GM18517 (cell line): ENCODE results near the gene LRRN4CL.
A peak's percentile ranks its signal among the peaks of the same experiment; 100 is the strongest.
"Not testable (repeated sequence)": the region's sequence is repeated elsewhere in the genome, so short reads cannot be mapped to it uniquely, and the experiment has no call there.

ENCODE experiments used
- ATAC-seq: cut with Tn5 transposase; IDR thresholded peaks from one replicate; pipeline ENCODE4 v1.9.1; 2021; ENCODE audit warnings: mild to moderate bottlenecking, moderate library complexity; ENCODE audit not compliant: unreplicated experiment

The LRRN4CL gene

DNA sequence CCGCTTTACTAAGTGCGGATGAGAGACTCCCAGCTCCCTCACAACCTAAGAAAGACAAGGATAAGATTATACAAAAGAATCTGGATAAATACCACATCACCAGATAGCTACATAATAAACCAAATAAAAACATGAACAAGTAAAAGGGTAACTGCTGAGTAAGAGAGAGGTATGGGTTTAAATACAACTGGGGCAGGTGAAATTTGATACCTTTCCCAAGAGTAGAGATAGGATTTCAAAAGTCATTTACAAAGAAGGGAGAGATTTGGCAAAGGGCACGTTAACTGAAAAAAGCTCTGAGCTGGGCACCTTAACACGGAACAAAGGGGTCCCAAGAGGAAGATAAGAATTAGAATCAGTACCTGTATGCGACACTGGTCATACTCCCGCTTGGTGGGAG, 12.2 kb downstream of the LRRN4CL start:
- no peak for ATAC-seq

DNA sequence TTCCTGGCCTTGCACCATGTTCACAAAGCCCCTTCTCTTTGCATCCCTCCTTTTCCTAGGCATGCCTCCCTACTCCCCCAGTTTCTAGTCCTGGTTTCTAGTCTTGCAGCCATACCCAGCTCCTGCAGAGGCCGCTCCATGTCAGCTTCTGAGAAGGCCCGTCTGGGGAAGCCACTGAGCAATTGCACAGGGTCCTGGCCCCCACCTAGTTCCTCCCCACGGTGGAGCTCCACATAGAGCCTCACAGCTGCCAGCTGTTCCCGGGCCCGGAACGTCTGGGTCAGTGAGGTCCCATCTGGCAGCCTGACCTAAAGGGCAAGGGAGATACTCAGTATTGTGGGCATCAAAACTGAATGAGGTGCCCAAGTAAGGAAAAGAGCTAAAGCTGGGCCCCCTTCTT, 12.6 kb downstream of the LRRN4CL start:
- ATAC-seq, result no peak

DNA sequence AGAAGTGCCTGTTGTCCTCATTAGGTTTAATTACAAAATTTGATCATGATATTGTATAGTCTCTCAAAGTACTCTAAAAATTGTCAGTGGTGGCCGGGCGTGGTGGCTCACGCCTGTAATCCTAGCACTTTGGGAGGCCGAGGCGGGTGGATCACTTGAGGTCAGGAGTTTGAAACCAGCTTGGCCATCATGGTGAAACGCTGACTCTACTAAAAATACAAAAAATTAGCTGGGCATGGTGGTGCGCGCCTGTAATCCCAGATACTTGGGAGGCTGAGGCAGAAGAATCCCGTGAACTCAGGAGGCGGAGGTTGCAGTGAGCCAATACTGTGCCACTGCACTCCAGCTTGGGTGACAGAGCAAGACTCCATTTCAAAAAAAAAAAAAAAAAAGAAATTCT, 13.9 kb downstream of the LRRN4CL start:
- not testable (repeated sequence) for ATAC-seq

DNA sequence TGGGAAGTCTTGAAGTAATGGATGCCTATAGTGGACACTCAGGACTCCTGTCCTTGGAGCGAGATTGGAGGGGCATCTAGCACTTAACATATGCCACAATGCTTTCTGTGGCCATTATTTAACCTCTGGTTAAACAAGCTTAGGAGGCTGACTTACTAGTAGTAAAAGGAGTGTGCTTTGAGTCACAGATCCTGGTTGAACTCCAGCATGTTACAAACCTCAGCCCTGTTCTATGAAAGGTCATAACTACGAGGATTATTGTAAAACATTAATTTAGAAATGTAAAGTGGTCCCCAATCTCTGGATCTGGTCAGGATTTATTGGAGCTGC, 16.2 kb downstream of the LRRN4CL start:
- ATAC-seq, result no peak

DNA sequence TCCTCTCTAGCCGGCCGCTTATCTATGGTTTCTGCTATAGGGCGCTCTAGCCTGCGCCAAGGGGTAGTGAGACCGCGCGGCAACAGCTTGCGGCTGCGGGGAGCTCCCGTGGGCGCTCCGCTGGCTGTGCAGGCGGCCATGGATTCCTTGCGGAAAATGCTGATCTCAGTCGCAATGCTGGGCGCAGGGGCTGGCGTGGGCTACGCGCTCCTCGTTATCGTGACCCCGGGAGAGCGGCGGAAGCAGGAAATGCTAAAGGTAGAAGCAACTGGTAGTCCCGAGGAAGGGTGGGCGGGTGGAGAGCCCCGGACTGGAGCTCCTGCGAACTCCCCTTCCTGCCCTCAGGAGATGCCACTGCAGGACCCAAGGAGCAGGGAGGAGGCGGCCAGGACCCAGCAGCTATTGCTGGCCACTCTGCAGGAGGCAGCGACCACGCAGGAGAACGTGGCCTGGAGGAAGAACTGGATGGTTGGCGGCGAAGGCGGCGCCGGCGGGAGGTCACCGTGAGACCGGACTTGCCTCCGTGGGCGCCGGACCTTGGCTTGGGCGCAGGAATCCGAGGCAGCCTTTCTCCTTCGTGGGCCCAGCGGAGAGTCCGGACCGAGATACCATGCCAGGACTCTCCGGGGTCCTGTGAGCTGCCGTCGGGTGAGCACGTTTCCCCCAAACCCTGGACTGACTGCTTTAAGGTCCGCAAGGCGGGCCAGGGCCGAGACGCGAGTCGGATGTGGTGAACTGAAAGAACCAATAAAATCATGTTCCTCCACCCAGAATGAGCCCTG, 17.5 kb downstream of the LRRN4CL start, which contains the start of the genes LBHD1 and UQCC3:
TSS of gene LBHD1 (minus strand) at position 660 of the 782 bp plus-strand sequence. CDS start 2,236 bp downstream, outside the sequence.
TSS of gene UQCC3 (plus strand) at position 66 of the 782 bp plus-strand sequence. CDS start at position 139, 73 bp downstream.
- ATAC-seq, result peak; percentile 68

DNA sequence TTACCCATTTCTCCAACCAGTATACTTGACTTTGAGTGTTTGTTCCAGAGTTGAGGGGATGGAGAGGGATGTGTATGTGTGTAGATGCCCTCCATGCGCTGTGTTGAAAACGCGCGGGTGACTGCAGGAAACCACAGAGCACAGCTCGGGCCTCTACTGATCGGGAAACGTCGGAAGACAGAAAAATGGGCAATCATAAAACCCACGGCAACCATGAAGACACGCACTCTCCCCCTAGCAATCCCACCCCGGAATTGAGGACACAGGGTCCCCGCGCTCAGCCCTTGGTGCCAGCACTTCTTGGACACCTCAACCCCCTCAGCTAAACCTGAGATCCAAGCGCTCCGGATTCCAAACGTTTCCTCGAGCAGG, 18.1 kb downstream of the LRRN4CL start:
- peak; percentile 11 for ATAC-seq

DNA sequence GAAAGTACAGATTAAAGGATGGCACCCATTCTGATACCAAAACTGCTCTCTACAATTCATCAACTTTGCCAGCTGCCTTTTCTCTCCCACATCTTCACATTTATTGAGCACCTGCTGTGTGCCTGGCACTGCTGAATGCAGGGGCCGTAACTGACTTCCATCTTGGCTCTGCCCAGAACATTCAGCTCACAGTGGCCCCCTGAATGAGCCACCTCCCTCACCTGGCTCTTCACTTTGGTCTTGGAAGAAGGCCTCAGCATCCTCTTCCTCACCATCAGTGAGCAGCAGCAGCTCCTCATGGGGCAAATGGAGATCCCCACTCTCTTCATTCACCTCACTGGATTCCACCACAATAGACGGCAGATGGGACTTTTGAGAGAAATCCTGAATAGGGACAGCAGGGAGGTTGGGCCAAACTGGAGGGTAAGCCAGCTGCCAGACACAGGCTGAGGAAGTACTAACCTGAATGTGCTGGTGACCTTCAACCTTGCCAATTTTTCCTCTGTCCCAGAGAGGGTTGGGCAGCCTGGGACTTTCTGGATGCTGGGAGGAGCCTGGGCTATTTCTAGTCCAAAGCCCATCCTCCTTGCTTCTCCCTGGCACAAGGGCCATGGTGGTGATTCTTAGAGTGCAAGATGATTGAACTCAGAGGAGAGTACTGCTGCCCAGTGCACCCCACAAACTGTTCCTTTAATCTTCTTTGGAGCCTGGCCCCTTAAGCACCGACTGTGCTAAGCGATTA, 19.7 kb downstream of the LRRN4CL start:
- ATAC-seq, result no peak

DNA sequence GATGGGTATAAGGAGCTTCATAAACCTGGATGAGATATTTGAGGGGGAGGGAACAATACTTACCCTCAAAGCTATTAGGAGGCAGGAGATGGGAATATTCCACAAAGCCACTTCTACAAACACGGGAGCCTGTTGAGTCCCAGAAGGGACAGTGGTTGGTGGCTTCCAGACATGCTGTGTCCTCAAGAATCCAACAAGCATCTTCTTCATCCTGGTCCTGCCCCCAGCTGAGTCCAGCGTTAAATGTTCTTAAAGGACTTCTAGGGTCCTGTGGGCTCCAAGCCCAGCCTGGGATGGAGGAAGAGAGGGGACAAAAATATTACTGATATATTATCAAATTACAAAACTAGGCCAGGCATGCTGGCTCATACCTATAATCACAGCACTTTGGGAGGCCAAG, 21.9 kb downstream of the LRRN4CL start:
- ATAC-seq, result no peak

DNA sequence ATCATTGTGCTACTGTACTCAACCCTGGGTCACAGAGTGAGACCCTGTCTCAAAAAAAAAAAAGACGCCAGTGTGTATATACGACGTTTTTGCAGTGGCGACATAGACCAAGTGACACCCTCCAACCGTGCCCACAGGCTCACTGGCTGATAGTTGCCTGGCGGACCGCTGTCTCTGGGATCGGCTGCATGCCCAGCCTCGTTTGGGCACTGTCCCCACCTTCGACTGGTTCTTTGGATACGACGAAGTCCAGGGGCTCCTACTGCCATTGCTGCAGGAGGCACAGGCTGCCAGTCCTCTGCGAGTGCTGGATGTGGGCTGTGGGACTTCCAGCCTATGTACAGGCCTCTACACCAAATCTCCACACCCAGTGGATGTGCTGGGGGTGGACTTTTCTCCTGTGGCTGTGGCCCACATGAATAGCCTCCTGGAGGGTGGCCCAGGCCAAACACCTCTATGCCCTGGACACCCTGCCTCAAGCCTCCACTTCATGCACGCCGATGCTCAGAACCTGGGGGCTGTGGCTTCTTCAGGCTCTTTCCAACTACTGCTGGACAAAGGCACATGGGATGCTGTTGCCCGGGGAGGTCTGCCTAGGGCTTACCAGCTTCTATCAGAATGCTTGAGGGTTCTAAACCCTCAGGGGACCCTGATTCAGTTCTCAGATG, 22.9 kb downstream of the LRRN4CL start:
- no peak for ATAC-seq

DNA sequence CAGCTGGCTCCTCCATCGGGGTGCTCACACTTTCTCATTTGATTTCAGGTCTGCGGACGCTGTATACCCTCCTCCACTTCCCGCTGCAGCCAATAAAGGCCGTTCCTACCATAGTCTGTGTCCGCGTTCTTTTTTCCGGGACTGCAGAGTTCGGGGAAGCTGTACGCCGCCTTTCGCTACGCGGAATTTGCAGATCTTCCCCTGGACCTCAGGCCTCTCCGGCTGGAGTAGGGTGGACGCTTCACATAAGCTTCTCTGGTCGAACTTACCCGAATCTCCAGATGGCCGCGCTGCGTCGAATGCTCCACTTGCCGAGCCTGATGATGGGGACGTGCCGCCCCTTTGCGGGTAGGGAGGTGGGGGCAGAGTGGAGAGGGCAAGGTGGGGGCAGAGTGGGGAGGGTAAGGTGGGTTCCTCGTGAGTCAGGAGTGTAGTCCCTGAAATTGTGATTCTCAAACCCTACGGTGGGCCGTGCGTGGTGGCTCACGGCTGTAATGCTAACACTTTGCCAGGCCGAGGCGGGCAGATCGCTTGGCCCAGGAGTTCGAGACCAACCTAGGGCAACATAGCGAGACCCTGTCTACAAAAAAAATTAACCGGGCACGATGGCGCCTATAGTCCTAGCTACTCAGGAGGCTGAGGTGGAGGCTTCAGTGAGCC, 23.6 kb downstream of the LRRN4CL start:
- peak; percentile 36 for ATAC-seq

DNA sequence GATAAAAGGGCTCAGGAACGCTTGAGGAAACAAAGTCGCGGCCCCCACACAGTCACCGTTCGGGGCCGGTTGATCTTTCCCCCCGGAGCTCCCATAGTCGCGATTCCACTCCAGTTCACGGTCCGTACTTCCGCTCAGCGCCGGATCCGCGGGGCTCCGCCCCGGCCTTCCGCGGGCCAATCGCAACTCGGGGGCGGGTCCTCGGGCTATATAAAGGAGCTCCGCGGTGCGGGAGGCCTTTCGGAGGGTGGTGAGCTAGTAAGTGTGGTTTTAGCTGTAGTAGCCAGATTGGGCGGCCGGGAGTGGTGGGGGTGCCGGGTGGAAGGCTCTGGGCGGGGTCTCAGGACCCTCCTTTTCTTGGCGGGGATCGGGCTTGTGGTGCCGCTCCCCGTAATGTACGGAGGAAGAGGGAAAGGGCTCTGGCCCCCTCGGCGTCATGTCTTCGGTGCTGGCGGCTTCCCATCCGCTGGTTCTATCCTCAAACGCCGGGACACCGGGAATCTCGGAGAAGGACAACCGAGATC, 24.2 kb downstream of the LRRN4CL start, which contains the start of the genes C11orf98 and CSKMT:
TSS of gene C11orf98 (minus strand) at position 136 of the 524 bp plus-strand sequence. CDS start at position 95, 41 bp downstream.
TSS of gene CSKMT (plus strand) at position 238 of the 524 bp plus-strand sequence. CDS start 568 bp downstream, outside the sequence.
- ATAC-seq, result peak; percentile 75

DNA sequence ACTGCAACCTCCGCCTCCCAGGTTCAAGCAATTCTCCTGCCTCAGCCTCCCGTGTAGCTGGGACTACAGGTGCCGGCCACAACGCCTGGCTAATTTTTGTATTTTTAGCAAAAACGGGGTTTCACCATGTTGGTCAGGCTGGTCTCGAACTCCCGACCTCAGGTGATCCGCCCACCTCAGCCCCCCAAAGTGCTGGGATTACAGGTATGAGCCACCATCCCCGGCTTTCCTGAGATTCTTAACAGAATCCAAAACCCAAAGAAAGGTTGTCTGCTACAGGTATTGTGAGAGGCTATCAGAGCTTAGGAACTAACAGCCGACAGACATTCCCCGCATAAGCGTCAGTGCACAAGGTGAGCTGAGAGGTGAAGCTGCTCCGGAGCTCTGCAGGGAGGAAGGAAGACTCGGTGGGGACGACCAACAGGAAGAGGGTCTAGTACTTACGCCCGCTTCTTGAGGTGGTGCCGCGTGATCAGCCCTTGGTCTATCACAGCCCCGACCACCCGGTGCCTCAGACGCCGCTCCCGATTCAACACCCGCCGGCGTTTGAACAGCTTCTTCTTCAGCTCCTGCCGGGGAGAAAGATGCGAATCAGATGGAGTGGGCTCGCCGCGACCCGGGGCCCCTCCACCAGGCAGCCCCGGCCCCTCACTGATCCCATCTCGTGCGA, 24.8 kb downstream of the LRRN4CL start:
- ATAC-seq, result peak; percentile 10

DNA sequence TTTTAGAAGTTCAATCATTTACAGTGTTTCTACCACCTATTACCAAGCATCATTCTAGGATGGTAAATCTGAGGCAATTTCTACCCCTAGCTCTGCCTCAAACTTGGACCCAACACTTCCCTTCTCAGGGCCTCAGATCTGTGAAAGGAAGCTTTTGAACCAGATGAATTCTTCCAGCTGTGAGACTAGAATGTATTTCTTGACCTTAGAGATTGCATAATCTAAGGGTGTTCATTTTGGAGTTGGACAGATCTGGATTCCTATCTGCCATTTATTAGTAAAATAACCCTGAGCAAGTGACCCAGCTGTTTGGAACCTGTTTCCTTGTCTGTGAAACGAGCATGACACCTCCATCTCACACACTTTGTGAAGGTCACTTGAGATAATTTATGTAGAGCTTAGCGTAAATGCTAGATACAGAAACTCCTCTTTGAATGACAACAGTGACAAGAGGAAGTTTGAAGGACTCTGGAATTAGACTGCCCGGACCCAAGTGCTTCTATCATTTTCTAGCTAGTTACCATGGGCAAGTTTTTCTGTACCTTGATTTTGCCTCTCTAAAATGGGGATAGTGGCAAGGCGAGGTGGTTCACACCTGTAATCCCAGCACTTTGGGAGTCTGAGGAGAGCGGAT, 32.4 kb downstream of the LRRN4CL start:
- no peak for ATAC-seq

DNA sequence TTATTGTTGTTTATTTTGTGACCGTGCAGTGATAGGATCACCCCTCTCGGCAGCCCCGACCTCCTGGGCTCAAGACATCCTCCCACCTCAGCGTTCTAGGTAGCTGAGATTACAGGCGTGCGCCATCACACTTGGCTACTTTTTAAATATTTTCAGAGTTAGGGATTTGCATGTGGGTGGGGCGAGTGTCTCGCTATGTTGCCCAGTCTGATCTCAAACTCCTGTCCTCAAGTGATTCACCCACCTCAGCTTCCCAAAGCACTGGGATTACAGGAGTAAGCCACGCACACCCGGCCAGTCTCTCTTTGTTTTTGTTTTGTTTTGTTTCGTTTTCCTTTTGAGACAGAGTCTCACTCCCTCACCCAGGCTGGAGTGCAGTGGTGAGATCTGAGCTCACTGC, 35.0 kb downstream of the LRRN4CL start:
- no peak for ATAC-seq

DNA sequence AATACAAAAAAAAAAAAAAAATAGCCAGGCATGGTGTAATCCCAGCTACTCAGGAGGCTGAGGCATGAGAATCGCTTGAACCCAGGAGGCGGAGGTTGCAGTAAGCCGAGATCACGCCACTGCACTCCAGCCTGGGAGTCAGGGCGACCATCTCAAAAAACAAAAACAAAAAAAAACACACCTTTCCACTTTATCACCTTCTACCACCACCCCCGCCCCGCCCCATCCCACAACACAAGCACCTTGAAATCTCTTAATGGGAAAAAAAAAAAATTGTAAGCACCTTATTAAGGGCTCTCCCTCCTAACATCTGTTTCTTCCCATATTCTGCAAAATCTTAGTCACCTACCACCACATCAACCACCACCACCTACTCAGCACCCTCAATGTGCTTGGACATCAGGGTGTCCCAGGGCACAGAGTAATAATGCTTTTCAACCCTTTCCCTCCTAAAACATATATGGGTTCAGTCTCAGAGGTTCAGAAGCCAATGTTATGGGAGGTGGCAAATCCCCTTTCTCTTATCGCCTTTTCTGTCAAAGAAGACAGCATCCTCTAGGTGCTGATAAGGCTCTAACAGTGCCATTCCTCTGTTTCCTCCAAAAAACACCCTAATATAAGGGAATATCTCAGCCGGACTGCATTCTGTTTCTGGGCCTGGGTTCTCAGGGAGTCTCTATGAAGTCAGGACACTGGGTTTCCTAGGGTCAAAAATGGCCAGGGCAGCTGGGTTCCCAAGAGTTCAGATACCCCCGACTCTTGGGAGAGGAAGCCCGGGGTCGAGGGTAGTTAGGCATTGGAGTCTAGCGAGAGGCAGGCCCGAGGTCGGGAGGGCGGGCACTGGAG, 36.9 kb downstream of the LRRN4CL start:
- no peak for ATAC-seq

DNA sequence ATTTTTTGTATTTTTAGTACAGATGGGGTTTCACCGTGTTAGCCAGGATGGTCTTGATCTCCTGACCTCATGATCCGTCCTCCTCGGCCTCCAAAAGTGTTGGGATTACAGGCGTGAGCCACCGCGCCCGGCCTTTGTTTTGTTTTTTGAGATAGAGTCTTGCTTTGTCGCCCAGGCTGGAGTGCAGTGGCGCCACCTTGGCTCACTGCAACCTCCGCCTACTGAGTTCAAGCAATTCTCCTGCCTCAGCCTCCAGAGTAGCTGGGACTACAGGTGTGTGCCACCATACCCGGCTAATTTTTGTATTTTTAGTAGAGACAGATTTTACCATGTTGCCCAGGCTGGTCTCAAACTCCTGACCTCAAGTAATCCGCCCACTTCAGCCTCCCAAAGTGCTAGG, 39.0 kb downstream of the LRRN4CL start:
- ATAC-seq, result not testable (repeated sequence)

DNA sequence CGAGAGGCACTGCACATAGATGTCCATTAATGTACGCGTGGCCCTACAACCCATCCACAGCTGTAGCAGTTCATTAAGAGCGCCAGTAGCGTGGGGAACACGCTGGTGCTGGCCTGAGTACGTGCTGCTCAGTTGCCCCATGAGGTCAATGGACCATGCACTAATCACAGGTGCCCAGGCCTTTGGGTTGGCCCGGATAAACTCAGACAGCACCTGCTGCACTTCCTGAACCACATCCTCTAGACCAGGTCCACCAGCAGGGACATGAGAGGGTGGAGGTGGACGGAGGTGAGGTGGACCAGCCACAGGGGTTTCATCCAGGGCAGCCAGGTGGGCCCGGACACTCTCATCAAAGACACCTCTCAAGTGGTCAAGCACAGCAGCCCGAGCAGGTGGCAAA, 39.8 kb downstream of the LRRN4CL start:
- no peak for ATAC-seq

DNA sequence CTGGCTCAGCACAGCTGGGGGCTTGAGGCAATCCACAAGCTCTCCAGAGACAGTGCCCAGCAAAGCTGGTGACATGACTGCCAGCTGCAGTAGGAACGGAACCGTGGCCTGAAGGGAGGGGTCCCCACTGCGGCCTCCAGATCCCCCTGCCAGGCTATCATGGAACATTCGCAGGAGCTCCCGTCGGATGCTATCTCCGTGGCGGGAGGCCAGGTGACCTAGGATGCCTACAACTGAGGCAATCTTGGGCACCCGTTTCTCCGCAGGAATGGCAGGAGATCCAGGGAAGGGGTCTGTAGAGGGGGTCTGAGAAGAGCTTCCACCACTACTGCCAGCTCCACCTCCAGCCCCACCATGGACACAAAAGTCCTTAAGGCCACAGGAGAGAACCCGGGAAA, 40.4 kb downstream of the LRRN4CL start:
- no peak for ATAC-seq
